COLO829 (cell line): Measurements from ENCODE around the gene NCK2.

Experiments used
- DNase-seq: peaks from one replicate; pipeline ENCODE4 v3.0.0; 2012; ENCODE audit warnings: low spot score

The NCK2 gene

DNA sequence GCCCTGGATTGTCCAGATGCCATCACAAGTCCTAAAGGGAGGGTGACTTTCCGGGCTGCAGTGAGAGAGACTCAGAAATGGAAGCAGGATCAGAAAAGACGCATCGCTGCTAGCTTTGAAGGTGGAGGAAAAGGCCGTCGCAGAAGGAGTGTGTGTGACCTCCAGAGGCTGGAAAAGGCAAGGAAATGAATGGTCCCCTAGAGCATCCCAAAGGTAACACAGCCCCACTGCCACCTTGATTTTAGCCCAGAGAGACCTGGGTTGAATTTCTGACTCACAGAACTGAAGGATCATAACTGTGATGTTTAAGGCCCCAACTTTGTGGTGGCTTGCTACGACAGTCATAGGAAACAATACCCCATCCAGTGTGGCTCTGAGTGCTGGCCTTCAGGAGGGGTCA, 8.6 kb upstream of the NCK2 start:
- no peak for DNase-seq

GRCh38 chr2:105737980-105738657, 6.6 kb upstream of the NCK2 start:
- no peak for DNase-seq

DNA sequence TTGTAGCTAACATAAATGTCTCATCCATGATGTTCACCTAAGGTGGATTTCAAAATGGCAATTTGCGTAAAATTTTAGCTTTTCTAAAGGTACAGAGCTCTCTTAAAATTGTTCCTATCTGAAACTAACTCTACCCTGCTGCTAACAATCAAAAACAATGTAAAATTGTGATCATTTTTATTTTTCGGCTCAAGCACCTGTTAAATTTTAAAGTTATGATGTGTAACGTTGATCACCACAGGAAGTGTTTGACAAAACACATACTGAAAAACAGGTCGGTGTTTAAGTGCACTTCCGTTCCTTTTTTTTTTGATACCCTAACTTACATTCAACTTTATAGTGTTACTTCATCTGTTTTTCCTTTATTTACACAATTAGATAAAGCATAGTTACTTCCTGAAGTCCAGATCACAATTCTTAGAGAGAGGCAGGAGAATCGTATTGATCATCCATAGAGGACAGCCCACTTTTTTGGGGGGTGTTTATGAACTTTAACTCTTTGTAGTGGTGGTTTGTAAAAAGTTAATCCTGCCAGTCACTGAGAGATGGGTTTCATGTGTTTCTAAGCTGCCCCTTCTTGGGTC, 6.0 kb upstream of the NCK2 start:
- no peak for DNase-seq

- DNase-seq, result no peak
Observed at GRCh38 chr2:105739426-105739825, 5.3 kb upstream of the NCK2 start.

DNA sequence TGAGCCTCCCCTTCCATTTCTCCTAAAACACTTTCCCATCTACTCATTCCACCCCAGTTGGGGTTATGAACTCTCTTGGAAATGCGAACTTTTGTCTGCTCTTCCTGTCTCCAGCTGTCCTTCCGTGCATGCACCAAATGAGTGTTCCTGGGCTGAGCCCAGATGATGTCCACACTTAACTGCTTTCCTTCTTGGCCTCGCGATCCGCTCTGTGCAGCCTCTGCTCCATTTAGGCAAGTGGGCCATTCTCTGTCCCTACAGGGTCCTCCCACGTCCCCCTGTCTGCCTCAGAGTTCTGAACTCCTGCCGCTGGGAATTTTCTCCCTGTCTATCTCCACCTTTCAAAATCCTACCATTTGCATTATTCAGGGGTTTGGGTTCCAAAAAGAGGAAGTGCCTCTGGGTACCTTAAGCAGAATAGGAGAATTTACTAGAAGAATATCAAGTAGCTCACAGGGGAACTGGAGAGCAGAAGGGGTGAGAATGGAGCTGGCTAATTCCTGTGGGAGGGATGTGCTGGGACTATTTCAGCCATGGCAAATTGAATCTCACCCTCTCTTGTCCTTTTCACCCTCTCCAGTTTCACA, 4.7 kb upstream of the NCK2 start:
- DNase-seq, result no peak

DNA sequence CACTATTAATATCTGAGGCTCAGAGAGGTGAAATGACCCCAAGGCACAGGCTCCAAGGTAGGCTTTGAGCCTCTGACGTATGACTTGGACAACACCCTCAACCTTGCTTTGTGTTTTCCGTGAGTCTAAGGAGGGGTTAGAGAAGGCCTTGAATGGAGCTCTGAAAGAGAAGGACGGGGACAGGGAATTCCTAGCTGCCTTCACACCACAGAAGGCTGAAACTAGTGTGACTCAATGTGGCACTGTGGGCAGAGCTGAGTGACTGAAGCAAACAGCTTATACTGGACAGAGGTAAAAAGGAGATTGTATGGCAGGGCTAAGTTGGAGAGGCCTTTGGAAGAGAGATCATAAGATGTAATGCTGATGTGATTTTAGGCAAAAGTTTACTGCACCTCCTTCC, 3.5 kb upstream of the NCK2 start:
- no peak for DNase-seq

DNA sequence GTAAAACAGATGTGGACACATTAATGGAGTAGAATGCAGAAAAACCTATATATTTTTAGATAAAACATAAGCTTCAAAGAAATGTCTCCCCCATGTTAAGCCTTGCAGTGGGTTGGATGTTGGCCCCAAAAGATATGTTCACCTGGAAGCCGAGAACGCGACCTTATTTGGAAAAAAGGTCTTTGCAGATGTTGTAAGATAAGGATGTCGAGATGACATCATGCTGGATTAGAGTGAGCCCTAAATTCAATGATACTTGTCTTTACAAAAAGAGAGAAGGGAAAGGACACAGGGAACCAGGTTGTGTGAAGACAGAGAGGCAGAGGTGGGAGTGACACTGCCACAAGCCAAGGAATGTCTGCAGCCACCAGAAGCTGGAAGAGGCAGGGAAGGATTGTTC, 3.1 kb upstream of the NCK2 start:
- DNase-seq, result no peak

DNA sequence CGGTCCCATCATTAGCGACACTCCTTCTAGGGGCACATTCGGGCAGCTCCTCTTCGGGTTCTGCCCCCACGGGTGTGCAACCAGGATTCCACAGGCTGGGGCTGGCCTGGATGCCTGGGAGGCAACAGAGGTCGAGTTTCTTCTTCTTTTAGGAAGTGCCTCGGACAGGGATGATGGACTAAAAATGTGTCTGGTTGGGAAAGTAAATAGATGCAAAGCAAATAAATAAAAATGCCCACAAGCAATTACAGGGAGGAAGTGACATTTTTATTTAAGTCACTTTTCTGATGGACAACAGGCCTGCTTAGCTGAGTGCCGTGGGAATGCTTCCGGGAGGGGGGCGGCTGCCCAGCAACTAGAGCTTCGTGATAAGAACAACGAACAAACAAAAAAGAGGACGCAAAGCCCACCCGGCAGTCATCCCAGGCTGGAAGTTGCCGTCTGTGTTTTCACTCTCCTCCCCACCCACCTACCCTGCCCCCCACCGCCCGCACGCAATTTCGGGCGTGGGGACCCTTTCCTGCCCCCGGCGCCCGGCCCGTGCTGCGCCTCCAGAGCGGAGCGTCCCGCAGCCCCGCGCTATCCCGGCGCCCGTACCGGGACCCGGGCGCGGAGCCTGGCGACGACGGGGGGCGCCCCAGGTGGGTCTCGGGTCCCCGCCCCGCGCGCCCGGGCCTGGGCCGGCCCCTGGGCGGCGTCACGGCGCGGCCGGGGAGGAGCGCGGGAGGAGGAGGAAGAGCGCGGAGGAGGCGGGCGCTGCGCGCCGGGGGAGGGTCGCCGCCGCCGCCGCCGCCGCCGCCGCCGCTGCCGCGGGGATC, 412 bp upstream of the NCK2 start:
- DNase-seq, result peak; percentile 44

GRCh38 chr2:105746177-105747080, 1.7 kb downstream of the NCK2 start:
- no peak for DNase-seq

GRCh38 chr2:105747254-105747894, 2.7 kb downstream of the NCK2 start:
- DNase-seq, result no peak

DNA sequence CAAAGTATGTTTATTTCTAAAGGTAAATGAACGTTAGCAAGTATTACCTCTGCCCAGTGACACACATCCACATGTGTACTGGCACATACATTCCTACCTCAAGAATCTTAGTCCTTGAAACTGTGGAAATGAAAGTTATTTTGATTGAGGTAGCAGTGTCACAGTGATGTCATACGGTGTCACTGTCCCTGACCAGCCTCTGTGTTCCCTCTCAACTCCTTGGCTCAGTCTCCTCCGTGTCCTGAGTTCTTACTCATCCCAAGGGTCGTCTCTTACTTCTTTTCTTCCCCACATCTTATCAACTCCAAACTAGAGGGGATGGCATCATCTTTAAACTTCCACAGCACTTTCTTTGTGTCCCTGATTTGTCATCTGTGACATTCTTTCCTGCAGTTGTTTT, 3.3 kb downstream of the NCK2 start:
- no peak for DNase-seq

DNA sequence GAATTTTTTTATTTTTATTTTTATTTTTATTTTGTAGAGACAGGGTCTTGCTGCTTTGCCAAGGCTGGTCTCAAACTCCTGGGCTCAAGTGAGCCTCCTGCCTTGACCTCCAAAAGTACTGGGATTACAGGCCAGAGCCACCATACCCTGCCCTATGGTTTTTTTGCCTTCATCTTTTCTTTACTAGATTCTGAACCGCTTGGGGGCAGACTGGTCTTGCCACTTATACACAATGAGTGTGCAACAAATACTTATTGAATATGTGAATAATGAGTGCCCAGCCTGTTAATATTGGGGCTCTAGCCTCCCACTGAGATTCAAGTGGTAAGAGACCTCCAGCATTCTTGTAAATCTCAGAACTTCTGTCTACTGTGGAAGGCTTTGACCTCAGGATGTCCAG, 3.9 kb downstream of the NCK2 start:
- DNase-seq, result no peak

DNA sequence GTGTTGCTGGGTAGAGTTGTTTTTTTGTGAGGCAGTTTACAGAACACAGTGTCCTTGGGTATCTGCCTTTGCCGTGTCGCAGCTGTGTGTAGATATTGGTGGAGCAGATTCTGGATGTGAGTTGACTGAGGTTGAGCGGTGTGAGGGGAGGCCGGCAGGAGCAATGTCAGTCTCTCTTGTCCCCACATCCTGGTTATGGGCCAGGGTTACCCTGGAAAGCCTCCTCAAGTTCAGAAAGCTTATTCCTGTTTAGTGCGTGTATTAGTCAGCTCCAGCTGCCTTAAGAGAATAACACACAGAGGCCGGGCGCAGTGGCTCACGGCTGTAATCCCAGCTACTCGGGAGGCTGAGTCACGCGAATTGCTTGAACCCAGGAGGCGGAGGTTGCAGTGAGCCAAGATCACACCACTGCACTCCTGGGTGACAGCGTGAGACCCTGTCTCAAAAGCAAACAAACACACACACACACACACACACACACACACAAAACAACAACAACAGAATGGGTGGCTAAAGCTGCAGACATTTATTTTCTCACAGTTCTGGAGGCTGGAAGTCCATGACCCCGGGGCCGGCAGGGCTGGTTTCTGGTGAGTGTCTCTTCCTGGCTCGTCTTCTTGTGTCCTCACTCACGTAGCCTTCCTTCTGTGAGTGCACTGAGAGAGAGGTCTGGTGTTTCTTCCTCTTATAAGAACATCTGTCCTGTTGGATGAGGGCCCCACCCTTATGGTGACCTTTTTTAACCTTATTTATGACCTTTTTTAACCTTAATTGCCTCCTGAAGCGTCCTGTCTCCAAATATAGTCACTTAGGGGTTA, 5.1 kb downstream of the NCK2 start:
- DNase-seq, result no peak

DNA sequence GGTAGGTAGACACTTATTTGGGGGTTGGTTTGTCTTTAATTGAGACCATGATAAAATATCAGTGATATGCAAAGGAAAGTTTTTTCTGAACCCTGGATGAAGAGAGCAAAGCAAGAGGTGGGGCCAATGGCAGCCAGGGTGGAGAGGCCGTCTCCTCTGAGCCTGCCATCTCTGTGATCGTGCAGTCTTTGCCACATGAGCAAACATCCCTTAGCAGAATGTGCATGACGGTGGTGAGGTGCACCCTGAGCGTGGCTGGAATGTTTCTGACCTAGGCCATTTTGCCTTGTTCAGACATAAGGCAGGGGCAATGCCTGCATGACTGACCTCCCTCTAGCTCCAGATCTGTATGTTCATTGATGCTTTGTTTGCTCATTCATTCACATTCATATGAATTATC, 6.0 kb downstream of the NCK2 start:
- DNase-seq, result no peak

GRCh38 chr2:105751272-105751671, 6.6 kb downstream of the NCK2 start:
- no peak for DNase-seq

GRCh38 chr2:105752691-105753358, 8.1 kb downstream of the NCK2 start:
- no peak for DNase-seq

DNA sequence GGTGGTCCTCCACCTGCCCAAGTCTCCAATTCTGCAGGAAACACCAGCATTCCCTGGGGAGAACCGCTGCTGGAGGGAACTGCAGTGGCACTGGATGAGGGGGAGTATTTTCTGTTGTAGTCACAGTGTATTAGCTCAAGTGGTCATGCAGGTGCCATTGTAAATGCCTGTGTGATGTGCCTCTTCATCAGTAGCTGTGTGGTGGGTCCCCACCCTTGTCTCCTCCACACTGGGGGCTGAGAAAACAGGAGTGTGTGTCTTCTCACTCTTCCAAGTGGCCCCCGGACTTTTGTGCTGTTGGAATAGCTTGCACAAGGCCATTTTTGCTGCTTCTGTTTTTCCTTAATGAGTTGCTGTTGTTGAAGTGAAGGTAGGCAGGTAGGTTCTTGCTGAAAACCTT, 8.7 kb downstream of the NCK2 start:
- no peak for DNase-seq

DNA sequence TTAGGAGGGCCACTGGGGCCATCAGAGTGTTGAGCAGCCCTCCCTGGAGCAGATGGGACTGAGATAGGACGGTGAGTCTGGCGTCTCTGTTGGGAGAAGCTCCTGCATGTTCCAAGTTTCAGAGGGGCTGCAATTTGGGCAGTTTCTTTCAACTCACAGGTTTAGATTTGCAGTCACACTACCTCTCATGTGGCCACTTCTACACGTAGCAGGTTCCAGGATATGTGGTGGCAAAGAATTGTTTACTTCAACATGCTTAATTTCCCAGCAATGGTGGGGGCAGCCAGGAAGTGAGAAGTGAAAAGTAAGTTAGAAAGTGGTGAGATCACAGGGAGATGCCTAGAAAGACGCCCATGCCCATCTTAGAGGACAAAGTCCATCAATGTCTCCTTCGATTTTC, 9.3 kb downstream of the NCK2 start:
- DNase-seq, result no peak

- DNase-seq, result no peak
Observed at GRCh38 chr2:105754994-105755393, 10.3 kb downstream of the NCK2 start.

DNA sequence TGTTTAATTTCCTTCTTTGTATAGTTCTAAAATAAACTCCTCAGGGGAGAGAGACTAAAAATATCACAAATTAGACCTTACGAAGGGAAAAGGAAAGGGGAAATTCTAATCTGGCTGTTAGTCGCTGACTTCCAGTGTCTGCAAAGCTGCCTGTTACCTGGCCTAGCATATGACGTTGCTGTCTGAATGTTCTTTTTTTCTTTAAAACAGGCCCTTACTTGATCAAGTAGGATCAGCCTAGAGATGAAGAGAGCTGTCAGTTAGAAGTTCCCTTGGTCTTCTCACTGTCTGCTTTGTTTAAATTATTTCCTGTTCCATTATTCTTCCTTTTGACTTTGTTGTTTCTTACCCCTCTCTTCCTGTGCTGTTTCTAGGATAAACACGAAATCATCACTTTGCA, 11.2 kb downstream of the NCK2 start:
- DNase-seq, result no peak
